Measurements from ENCODE around the gene SLC1A1. TPM values are rescaled to one million over a fixed set of nuclear protein-coding genes. Genes with fewer than 3 reads are reported as not detected.
"Not testable (repeated sequence)": the region's sequence is repeated elsewhere in the genome, so short reads cannot be mapped to it uniquely, and the experiment has no call there.

The SLC1A1 gene
- polyA plus RNA-seq, 1 donor: 0.22 TPM

DNA sequence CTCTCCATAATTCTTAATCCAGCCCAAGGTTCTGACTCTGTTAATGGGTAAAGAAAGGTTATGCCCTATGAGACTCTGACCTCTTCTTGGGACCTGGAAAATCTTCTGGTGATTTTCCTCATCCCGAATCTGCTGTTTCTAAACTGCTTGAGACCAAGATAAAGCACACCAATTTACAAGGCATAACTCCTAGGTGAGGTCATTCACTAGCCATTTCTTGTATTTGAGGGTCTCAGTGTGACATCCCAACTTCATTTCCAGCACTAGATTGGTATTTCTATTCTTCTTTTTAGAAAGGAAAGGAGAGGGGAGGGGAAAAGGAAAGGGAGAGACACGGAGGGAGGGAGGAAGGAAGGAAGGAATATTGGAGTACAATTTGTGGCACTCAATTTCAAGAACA lies 51.6 kb downstream of the SLC1A1 start:
- DNase-seq (ENCODE audit: low read depth): no peak

DNA sequence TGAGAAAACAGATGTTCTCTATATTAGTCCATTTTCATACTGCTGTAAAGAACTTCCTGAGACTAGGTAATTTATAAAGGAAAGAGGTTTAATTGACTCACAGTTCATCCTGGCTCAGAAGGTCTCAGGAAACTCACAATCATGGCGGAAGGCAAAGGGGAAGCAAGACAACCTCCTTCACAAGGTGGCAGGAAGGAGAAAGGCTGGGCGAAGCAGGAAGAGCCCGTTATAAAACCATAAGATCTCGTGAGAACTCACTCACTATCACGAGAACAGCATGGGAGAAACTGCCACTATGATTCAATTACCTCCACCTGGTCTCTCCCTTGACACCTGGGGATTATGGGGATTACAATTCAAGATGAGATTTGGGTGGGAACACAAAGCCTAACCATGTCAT lies 54.4 kb downstream of the SLC1A1 start:
- DNase-seq (ENCODE audit: low read depth): not testable (repeated sequence)

DNA sequence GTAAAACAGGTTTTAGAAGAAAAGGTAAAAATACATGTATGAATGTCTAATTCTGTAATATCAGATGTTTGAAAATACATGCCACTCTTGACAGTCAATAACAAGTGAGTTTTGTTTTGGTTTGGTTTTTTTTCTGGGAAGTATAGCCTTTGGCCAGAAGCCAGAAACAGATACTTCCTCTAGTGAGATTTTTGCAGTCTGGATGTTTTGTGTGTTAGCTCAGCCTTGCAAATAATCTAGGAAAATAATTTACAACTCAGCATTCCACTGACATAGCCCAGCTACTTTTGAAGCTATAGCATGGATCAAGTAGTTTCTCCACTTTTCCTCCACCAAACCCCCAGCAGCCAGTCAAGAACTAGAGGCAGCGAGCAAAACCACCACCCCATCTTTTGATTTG lies 56.7 kb downstream of the SLC1A1 start:
- DNase-seq (ENCODE audit: low read depth): no peak

DNA sequence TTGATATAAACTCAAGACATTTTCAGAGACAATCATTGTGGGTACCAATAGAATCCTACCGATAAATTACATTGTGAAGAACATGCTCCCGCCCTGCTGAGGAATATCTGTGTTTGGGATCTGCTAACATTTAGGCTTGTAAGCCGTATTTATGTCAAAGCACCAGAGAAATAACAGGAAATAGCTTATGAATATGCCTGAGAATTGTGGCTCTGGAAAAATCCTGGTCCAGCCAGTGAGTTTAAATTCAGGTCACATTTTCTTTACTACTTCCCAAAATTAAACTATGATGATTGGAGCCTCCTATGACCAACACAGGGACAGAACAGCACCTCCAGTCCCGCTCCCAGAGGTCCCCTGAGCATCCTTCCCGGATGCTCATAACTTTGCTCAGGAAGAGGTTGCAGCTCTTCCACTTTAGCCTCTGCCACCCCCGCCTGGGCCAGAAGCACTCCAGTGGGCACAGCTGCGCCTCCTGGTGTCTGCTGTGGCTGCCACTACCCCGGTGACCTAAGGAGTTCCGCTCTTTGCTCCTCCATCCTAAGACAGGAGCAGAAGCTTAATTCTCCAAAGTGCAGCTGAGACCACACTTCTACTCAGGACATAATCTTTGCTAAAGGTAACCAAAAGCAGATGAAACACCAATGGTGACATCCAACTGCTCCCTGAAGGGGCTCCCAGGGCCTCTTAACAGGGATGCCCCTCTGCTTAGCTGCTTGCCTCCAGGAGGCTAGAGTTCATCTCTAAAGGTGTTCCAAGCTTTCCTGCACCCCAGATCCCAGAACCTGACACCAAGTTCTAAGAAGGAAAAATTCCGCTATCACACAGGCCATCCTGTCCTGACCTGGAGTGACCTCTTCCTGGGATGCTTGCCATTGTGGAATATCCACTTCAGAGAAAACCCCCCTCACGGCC lies 58.8 kb downstream of the SLC1A1 start:
- no peak for DNase-seq (ENCODE audit: low read depth)

DNA sequence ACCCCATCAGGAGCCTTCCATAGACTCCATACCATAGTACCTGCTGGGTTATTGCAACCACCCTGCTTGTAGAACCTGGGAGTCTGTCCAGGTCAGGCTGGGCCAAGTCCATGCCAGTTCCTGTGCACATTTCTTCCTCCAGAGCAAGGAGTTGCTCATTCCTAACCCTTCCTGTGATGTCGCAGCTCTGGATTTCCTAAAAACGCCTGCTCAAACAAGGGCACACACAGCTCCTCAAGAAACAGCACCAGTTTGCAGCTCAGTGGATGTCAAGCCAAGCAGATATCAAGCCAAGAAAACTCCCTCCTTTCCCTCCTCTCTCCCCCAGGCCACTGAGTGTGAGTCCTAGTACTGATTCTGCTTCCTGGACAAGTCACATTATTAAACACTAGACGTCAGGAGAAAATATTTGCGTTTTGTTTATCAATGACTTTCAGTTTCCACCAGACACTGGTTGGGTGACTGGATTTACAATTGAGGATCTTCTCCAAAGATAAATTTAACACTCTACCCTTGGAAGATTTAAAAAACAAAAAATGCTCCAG lies 59.6 kb downstream of the SLC1A1 start:
- DNase-seq (ENCODE audit: low read depth): no peak

DNA sequence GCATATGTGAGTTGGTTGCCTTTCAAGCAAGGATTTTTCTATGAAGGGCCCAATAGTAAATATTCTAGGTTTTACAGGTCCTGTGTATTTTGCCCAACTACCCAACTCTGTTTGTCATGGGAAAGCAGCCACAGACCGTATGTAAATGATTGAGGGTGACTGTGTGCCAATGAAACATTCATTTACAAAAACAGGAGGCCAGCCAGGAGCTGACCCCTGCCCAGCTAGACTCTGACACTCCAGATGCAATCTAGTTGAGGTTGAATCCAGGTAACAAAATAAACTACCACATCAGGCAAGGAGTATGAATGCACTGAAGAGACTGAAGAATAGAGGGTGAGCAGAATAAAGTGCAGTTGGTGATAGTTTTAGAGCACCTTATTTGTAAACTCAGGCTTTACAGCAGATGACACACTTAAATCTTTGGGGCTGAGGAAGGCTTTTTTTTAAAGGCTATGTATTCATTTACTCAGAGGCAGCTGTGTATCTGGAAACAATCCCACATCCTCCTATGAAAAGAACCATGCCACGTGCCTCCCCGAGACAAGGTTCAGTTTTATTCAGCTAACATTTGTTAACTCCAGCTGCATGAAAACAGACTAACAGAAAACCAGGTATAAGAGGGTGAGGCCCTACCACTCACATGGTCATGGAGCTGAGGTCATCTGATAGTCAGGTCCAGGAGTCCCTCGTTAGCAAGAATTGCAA lies 60.7 kb downstream of the SLC1A1 start:
- no peak for DNase-seq (ENCODE audit: low read depth)

DNA sequence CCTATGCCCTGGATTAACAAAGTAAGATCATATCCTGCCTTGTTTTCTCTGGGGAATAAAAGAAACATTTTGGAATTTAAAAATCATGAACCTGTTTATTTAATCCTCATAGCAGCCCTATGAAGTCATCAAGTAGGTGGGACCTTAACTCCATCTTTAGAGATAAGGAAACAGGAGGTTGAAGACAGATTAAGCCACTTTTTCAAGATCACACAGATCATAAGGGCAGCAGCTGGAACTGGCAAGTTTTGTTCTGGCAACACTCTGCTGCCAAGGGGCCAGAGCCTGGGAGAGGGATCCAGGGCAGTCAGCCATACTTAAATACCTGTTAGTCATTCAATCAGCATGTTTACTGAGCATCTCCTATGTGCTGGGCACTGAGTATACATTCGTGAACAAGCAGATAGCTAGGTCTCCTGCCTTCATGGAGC lies 63.7 kb downstream of the SLC1A1 start:
- no peak for DNase-seq (ENCODE audit: low read depth)

DNA sequence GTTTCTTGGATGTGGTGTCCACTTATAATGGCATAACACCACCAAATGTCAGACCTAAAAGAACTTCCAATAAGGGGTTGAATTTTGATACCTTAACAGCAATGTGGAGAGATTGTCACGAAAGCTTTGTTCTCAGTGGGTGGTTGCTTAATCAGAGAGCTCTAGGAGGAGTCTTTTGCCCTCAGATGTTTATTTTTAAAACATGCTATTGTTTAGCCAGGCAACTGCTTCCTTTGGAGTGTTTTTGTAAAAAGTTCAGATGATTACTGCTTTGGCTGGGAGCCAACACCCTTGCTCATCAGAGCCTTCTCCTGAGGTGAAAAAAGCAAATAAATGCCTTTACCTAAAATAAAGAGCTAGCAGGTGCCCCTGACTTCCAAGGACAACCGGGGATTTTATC lies 65.0 kb downstream of the SLC1A1 start:
- DNase-seq (ENCODE audit: low read depth): no peak

DNA sequence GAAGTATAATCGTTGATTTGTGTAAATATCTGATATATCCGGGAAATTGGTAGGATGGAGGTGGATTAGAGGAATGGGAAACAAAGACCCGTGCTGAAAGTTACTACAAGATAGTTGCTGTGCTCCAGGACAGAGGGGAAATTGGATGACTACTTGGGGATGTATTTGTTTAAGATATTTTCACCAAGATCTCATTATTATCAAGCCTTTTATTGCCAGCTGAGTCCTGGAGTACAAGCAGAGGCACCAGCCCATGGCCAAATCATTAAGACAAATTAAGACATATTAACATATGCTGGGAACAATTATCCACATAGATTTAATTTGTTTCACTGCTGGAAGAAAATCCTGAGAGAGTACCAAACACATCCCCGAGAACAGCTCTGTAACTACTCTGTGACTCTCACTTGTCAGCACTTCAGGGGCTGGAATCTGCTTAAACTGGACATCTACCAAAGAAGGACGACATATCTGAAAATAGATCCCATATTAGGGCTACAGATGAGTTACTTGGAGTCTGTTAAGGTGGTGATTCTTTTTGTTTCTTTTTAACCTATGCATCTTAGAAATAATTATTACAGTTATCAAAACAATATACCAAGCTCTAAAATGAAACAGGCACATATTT lies 68.2 kb downstream of the SLC1A1 start:
- DNase-seq (ENCODE audit: low read depth): no peak

DNA sequence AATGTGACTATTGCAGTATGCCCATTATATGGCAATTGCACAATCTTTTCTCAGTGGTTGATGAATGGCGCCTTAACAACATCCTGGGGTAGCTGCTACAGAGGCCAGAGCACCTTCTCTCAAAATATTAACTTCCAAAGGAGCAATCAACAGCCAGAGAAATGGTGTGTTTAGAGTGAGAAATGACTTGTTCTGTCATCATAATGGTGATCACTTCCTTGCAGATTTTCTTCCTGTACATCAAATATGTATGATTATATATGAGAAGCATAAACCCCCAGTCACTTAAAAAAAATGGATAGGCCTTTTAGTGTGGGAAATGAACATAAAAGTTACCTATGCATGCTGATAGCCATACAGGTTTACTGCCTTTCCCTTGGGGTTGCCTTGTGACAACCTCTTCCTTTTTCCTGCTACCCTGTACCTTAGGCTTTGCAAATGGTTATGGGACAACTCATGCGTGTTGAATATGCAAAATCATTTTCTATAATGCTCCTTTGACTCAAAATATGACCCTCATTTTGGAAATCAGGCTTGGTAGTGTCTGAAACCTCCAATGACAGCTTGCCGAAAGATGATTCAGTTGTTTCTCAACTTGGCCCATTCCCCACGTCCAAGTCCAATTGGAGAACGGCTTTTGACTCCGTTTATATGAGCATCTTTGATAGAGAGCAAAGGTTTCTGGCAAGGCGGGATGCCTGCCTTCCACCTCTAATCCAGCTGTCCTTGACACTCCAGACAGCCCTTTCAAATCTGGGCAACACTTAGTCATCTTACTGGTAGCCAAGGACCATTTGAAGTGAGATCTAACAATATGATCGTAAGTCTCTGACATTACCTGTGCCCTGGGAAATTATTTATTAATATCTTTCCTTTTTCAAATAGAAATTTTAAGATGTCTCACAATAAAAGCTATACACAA lies 69.3 kb downstream of the SLC1A1 start:
- DNase-seq (ENCODE audit: low read depth): no peak

DNA sequence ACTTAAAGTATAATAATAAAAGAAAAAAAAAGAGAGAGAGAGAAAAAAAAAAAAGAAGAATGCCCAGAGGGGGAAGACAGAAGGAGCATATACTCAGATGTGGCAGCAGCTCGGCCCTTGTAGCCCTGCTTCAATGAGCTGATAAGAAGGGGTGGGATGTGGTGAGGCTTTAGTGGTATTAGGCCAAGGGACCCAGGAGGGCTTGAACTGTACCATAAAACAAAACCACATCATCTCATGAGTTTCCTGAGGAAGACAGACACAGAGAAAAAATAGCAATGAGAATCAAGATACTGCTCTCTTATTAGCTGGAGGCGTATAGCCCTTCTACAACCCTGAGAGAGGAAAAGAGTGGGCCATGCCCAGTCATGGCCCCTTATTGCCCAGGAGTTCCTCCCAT lies 72.8 kb downstream of the SLC1A1 start:
- DNase-seq (ENCODE audit: low read depth): no peak

DNA sequence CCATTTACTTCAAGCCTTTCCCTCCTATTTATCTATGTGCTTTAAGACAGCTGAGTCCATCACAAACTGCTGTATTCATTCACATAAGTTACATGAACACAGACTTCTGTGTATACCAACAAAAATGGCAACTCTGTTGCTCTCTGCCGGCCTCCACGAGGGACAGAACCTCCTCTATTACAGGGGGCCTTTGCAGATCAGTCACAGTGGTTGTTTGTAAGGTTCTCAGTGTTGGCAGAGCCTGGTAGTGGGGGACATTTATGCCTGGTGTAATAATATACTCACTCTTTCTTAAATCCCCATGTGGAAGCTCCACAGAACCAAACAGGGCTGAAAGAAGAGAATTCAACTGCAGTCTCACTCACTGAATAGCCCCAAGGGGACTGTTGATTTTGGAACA lies 76.5 kb downstream of the SLC1A1 start:
- DNase-seq (ENCODE audit: low read depth): no peak

DNA sequence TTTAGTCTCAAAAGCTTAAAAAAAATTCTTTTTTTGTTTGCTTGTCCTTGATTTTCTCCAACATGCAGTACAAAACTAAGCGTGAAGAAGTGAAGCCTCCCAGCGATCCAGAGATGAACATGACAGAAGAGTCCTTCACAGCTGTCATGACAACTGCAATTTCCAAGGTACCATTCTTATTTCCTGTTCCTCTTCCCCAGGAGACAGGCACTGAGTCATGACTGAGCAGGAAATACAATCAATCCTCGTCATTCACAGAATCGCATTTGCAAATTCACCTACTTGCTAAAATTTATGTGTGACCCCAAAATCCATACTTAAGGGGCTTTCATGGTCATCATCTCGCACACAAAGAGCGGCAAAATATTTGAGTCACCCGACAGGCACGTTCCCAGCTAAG lies 77.3 kb downstream of the SLC1A1 start:
- DNase-seq (ENCODE audit: low read depth): no peak

DNA sequence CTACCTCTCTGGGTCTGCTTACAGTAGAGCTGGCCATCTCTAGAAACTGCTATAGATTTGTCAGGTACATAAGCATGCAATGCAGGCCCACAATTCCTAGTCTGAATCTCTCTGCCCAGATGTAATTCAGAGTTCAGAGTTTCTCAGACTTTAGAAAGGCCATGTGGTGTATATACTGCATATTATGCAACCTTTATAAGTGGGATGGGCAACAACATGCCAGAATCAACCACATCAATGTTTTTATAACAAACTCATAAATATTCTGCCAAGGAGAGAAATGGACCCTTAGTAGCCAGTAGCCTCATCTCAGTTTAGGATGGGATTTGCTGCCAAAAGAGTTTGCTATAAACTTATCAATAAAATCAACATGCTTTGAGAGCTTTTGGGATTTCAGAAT lies 78.8 kb downstream of the SLC1A1 start:
- DNase-seq (ENCODE audit: low read depth): no peak

DNA sequence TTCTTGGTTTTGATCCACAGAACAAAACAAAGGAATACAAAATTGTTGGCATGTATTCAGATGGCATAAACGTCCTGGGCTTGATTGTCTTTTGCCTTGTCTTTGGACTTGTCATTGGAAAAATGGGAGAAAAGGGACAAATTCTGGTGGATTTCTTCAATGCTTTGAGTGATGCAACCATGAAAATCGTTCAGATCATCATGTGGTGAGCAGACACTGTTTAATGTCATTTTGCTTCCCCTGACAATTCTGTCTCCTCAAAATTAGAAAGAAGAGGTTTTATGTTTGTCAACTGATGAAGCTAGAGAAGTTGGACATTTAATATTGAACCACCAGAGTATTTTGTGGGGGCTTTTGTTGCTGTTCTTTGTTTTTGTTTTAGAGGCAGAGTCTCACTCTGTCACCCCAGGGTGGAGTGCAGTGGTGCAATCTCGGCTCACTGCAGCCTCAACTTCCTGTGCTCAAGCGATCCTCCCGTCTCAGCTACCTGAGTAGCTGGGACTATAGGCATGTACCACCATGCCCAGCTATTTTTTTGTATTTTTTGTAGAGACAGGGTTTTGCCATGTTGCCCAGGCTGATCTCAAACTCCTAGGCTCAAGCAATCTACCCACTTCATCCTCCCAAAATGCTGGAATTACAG lies 82.0 kb downstream of the SLC1A1 start:
- DNase-seq (ENCODE audit: low read depth): no peak

DNA sequence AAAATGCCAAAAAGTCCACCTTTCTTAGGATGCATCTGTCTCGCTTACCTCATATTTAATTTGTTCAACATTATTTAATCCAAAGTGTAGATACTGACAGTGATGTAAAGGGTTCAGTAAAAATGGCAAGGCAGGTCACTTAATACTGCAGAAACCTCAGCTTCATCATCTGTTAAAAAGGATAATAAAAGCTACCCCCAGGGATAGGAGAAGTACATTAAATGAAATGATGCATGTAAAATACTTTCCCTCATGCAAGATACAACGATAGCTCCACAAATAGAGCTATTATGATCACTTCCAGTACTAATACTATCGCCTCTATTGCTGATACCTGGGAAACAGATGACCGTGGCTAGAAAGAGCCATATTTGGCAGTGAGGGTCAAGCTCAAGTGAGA lies 82.9 kb downstream of the SLC1A1 start:
- no peak for DNase-seq (ENCODE audit: low read depth)

DNA sequence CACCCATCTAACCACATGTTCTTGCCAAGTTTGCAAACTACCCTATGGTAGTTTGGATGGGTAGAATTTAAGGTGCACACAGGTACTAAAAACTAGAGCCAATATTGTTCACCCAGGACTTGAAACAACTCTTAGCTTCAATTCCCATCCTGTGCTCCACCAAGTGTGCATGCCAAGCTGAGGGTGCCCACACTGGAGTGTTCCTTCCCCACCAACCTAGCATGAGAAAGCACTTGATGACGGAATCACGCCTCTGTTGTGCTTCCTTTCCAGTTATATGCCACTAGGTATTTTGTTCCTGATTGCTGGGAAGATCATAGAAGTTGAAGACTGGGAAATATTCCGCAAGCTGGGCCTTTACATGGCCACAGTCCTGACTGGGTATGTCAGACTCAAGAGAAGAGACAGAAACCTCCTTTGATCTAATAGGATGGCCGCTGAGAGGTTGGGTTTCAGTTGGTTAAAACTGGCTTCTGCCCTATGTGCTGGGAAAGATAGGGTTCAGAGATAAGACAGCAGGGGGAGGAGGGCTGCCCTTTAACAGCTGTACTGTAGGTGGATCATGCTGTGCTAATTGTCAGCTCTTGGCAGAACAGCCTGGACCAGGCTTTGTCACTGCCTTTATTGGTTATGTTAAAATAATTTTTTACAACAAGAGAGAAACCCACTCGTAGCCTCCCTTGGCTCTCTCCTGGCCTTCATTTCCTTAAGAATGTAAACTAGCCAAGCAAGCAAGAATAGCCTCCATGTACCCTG lies 83.5 kb downstream of the SLC1A1 start:
- DNase-seq (ENCODE audit: low read depth): no peak

DNA sequence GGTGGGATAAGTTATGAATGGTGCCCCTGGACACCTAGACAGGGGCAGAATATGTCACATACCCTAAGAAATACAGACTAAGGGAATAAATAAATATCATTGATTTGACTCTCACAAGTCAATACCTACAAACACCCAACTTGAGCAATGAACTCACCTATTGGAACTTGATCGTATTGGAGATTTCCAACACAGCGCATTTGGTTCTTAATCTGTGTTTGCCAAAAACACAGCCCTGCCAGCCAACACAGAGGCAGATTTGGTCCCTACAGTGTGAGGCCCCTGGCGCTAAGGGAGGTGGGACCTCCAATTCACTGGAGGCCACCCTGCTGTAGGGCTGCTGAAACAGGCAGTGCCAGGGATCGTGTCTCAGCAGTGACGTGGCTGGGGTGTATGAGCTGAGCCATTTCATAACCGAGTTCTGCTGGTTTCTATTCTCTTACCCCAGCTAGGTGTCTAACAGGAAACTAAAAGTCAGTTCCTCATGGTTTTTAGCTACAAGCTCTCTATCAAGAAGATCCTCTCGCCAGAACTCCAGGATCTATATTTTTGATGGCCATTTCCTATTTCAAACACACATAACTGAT lies 84.5 kb downstream of the SLC1A1 start:
- DNase-seq (ENCODE audit: low read depth): no peak

DNA sequence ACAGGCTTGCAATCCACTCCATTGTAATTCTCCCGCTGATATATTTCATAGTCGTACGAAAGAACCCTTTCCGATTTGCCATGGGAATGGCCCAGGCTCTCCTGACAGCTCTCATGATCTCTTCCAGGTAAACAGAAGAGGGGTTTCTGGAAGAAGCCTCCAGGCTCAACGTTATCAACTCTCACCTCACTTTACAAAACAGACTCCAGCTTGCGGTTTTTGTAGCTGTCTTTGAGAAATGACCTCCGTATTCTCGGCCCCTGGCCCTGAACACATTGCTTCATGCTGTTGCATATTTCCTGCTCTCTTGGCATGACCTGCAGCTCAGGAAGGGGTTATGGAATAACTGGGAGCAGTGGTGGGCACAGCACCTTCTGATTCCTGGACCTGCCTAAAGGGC lies 85.7 kb downstream of the SLC1A1 start:
- no peak for DNase-seq (ENCODE audit: low read depth)

DNA sequence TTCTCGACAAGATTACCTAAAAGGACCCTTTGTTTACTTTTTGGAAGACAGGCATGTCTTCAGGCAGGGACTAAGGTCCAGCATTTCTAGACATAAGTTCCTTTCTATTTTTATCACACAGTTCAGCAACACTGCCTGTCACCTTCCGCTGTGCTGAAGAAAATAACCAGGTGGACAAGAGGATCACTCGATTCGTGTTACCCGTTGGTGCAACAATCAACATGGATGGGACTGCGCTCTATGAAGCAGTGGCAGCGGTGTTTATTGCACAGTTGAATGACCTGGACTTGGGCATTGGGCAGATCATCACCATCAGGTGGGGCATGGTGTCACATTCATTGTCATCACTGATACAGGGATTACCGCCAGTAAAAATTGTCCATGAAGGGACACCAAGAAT lies 86.2 kb downstream of the SLC1A1 start:
- no peak for DNase-seq (ENCODE audit: low read depth)
